IPS-18c (cell line): ENCODE data around the gene SYT7.
A peak's percentile ranks its signal among the peaks of the same experiment; 100 is the strongest.

Experiments used
- H3K4me3 ChIP-seq: 2 replicates; pipeline ENCODE4 v1.7.0; 2013; ENCODE audit warnings: low read depth, mild to moderate bottlenecking, low read length, moderate library complexity; ENCODE audit not compliant: insufficient read depth
- H3K9me3 ChIP-seq: one replicate; pipeline ENCODE4 v1.6.1; 2013; ENCODE audit warnings: mild to moderate bottlenecking, low read length, moderate library complexity; ENCODE audit not compliant: control insufficient read depth, insufficient read depth

Gene SYT7

DNA sequence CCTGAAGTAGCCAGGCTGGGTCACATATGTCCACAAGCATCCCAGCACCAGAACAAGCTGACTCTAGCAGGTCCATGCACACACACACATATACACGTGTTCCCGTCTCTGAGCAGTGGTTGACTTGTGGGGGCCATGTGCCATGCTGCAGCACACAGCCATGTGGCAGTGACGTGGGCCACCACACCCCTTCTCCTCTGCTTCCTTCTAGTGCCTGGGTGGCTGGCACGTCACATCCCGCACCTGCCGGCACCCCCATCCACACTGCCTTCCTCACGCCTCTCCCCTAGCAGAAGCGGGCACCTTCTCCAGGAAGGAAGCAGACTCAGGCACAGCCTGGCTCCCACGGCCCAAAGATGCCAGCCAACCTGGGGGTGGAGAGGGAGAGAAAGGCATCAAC, 9.5 kb downstream of the SYT7 start:
- H3K9me3 ChIP-seq, result no peaks in the 10 kb centered on the region

DNA sequence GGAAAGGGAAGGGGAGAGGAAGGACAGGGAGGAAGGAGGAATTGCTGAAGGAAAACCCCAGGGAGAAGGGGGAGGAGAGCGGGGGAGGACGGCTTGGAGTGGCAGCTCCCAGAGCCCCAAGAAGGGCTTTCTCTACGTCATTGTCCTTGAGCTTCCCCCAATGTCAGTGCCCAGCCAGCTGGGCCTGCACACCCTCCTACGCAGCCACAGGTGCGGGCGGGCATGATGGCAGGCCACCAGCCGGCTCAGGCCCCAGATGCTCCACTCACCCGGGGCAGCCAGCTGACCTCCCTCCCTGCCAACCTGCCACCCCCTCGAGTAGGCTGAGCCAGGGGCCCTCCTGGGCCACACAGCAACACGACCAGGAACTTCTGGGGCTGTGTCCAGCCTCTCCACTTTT, 11.2 kb downstream of the SYT7 start:
- no peak overlapping the region; the same call in 1 of the 2 replicates for H3K4me3 ChIP-seq
- no peaks in the 10 kb centered on the region for H3K9me3 ChIP-seq

More for the DNA sequence above, 9.5 kb downstream of the SYT7 start:
- H3K4me3 ChIP-seq, result no peak overlapping the region

DNA sequence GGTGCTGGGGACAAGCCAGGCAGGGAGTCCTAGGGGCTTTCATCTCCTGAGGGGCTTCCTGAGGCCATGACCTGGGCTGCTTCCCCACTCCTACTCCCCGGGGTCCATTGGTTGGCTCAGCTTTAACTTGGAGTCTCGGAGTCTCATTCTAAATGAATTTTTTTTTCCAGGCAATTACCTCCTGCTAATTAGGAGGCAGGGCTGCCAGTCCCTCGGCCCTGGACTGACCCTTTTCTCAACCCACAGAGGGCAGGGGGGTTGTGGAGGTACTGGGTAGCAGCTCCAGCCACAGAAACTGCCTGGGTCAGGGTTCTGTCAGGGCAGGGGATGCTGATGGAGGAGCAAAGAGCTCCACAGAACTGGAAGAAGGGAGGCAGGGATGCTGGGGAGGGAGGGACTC, 11.9 kb downstream of the SYT7 start:
- no peaks in the 10 kb centered on the region for H3K9me3 ChIP-seq
- H3K4me3 ChIP-seq, result no peak overlapping the region

DNA sequence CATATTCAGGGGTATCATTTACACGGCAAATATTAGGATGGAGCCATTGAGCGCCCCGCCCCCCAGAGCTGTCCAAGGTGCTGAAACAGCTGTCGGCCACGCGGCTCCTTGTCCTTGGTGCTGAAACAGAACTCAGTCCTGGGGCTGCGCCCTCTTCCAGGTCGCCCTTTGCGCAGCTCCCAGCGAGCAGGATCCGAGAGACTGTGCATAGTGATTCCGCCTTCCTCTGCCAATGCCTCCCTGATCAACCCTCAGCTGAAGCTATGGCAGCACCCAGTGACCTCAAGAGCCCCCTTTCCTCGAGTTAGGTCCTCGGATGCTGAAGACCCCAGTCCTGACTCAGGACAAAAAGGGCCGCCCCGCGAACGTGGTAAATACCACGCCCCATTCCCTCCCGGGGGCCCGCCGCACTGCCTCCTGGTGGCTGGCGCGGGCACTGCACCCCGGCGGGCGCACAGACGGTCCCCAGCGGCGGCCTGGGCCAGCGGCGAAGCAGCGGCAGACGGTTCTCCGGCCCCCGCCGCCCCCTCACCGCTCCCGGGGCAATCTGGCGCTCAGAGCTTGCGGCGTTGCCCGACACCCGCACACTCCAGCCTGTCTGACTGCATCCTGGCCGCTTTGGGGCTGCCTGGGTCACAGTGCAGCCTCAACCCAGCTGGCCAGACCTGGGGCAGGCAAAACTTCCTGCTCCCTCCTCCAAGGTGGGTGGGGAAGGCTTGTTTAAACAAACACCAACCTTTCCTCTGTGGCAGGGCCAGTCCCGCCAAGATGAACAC, 13.4 kb downstream of the SYT7 start:
- Histone ChIP-seq H3K9me3 (no peaks in the 10 kb centered on the region), H3K4me3 (peak overlapping the region; percentile 35; the same call in 1 of the 2 replicates)

DNA sequence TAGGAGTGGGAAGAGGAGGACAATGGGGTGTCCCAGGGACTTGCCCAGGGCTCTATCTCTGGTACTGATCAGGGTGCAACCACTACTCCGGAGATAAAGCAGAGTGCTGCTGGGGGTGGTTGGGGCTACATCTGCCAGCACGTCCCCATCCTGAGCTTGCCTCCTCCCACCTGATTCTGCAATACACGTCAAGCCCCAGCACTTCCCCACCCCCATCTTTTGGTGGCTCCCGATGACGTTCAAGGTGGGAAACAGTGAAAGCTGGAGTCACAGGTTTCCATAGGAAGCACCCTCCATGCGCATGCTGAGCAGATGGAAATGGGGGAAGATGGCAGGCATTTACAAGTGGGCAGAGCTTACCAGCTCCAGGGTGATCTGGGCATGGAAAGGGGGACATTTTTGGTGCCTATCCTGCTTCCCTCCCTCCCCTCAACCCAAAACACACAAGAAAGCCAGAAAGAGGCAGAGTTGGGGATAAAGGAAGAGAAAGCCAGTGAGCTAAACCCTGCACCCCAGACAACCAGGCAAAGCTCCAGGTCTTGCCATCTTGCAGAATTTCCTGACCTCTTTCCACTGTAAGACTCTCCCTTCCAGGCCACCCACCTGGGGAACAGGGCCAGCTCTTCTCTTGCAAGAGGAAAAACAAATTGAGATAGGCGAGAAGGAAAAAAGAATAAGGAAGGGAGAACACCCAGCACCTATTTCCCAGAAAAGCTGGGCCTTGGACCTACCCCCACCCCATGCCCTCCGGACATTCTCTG, 15.8 kb downstream of the SYT7 start:
- Histone ChIP-seq H3K4me3 (no peak overlapping the region), H3K9me3 (no peaks in the 10 kb centered on the region)

DNA sequence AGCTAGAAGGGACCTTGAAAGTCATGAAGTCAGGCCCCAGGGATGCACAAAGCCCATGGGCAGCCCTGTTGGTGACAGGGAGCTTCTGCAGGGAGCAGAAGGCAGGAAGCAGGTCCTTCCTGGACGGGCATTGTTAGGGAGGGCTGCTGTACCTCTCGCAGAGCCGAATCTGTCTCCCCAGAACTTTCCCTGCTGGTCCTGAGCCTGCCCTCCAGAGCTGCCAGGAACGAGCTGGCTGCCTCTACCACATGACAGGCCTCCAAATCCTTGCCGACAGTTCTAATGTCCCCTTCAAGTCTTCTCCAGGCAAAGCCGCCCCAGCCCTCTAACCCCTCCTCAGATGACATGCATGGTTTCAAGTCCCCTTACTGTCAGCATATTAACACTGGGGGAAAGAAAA, 20.1 kb downstream of the SYT7 start:
- Histone ChIP-seq H3K9me3 (no peaks in the 10 kb centered on the region), H3K4me3 (no peak overlapping the region)

DNA sequence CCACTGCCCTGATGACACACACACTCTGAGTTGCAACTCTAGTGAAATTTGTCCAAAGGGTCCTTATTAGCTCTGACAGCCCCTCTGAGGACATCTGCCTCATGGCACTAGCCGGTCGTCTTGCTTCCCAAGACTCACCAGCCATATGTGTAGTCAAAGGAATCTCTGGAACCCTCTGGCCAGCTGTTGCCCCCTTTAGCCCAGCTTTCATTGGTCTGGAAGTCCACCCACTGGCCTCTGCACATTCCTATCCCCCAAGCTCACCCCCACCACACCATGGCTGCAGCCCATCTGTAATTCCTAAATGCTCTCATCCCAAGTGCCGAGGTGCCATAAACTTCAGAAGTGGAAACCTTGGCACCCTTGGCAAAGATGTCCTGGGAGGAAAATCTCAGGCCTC, 24.3 kb downstream of the SYT7 start:
- Histone ChIP-seq H3K4me3 (no peak overlapping the region), H3K9me3 (peaks cover 3% of the 10 kb centered on the region)

DNA sequence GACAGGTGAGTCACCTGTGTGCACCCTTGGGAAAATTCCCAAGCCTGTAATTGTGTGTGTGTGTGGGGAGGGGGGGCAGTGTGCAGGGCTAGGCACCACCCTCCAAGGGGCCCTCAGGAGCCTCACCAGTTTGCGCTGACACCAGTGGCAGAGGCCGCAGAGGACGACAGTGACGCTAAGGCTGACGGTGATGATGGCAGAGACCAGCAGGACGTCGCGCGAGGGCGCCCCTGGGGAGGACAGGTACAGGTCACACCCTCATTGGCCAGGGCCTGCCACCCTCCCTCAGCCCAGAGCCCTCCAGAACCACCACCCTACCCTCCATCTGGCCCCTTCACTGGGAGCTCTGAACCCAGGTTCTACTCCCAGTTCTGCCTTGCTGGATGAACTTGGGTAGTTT, 24.9 kb downstream of the SYT7 start:
- H3K4me3 ChIP-seq, result peak overlapping the region; percentile 38; the same call in 1 of the 2 replicates

DNA sequence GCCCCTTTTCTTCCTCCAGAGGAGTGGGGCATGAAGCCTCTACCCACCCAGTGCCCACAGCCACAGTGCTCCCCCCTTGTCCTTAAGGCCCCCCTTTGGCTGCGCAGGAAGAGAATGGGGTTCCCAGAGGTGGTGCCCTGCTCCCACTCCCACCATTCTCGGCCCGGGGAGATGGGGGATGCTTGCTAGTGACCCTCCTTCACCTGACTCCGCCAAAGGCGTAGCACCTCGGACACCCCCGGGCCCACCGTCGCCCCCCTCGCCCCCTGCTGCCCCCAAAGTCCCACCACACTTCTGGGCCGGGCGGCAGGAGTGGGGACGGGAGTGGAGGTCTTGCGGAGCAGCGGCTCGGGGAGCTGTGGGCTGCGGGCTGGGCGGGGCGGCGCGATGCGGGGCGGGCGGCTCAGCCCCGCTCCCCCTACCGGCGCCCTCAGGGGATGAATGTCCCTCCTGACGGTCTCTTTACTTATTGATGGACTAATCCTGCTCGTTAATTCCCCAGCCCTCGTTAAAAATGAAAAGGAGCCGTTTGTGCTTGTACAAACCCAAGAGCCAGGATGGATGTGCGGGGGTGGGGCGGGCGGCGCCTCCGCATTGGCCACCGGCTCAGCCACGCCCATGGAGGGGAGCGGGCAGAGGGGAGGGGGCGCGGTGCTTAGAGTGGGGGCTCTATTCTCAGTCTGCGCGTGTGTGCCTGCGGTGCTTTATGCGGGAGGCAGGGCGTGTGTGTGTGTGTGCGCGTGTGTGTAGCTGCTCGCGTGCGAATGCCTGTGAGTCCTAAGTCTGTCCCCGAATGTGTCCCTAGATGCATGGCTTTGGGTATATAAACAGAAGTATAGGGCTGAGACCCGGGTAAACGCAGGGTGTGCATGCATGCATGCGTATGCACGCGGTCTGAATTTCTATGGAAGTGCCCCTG, 25.6 kb downstream of the SYT7 start:
- H3K4me3 ChIP-seq, result peak overlapping the region; percentile 38
- H3K9me3 ChIP-seq, result peaks cover 3% of the 10 kb centered on the region

More for the DNA sequence above, 24.9 kb downstream of the SYT7 start:
- peaks cover 3% of the 10 kb centered on the region for H3K9me3 ChIP-seq

DNA sequence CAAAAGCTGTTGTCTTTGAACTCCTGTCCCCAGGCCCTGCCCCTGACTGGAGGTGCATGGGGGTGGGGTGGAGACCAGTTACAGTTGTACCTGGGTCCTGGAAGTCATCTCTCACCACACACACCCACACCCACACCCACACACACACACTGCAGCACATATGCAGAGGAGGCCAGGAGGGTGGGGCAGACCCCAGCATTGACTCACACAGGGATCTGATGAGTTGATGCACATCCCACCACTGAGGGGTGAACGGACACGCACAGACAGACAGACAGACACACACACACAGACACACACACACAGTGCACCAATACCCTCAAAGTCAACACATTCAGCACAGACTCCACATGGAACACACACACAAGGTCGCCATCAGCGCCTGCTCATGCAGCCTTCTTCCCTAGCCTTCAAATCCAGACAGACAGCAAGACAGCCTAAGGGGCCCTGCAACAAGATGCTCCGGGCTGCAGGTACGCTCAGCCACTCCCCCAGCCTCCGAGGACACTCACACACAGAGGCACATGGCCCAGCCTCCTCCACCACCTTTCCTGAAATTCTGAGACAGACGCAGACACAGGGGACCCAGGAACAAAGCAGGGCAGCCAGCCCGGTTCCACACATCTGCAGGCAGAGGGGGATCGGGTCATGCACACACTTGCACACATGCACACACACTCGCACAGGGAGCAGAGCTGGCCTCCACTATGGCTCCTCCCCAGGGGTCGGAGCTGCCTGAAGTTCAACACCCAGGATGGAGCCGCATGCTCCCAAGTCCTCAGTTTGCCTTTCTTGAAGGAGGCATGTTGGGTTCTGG, 26.5 kb downstream of the SYT7 start:
- H3K9me3 ChIP-seq, result peaks cover 3% of the 10 kb centered on the region
- H3K4me3 ChIP-seq, result no peak overlapping the region; the same call in 1 of the 2 replicates

DNA sequence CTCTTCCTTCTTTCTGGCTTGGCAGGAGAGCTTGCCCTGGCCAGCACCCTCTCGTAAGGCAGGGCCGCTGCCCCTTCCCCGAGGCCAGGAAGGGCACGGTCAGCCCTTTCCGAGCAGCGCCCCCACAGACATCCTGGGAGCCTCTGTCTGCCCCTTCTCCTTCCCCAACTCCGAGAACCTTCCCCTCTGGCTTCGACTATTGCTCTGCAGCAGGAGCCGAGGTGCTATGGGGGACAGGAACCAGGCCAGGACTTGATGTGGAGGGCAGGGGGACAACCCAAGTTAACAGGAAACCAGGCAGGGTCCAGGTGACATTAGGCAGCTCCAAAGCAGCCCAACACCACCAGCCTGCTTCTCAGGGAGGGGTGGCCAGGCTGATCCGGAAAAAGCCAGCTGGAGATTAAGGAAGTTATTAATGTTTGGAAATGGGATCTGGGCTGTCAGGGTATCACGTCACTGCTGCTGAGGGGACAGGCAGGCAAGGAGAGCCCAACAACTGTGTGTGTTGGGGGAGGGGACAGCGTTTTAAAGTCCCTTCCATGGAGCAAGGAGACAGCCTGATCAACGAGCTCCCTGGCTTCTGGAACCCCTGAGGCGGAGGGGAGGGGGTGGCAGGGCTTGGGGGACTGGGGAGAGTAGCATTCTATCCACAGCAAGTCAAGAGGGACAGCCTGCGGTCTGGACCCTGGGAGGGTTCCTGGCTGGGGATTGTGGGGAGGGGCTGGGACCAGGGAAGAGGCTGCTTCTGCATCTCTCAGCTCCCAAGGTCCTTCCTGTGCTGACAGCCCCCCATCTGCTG, 27.3 kb downstream of the SYT7 start:
- Histone ChIP-seq H3K4me3 (no peak overlapping the region), H3K9me3 (peaks cover 3% of the 10 kb centered on the region)

DNA sequence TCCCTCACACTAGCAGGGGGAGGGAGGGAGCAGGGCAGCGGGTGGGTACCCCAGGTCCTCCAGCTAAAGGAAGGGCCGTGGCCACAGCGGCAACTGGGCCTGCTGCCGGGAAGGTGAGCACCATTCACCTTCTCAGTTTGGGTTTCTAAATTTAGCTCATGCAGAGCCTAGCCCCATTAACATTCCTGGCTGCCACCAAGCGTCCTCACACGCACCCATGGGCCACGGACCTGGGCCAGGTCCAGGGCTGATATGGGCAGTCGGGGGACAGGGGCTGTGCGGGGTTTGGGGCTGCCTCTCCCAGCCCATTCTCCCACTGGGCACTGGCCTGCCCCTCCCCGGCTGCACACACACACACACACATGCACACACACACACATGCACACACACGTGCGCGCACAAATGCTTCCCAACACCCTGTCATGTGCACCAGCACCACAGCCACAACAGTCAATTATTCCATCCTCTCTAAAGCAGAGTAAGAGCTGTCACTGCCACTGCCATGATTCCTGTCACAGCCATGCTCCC, 28.7 kb downstream of the SYT7 start:
- Histone ChIP-seq H3K9me3 (peaks cover 3% of the 10 kb centered on the region), H3K4me3 (no peak overlapping the region)

DNA sequence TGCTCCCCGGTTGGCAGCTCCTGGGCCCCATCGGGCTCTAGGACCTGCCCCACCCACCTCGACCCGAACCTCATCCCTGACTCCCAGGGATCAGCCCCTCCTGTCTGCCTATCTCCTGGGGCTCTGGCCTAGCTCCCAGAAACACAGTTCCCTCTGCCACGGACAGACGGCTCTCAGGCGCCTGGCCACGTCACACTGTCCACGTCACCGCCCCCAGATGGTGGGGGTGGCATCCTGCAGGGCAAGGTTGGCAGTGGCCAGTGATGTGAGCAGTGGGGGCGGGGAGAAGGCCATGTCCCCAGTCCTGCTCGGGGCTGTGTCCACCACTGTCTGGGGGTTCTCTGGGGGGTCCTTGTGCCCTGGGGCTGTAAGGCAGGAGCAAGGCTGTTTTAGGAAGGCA, 29.2 kb downstream of the SYT7 start:
- peaks cover 3% of the 10 kb centered on the region for H3K9me3 ChIP-seq
- H3K4me3 ChIP-seq, result no peak overlapping the region

DNA sequence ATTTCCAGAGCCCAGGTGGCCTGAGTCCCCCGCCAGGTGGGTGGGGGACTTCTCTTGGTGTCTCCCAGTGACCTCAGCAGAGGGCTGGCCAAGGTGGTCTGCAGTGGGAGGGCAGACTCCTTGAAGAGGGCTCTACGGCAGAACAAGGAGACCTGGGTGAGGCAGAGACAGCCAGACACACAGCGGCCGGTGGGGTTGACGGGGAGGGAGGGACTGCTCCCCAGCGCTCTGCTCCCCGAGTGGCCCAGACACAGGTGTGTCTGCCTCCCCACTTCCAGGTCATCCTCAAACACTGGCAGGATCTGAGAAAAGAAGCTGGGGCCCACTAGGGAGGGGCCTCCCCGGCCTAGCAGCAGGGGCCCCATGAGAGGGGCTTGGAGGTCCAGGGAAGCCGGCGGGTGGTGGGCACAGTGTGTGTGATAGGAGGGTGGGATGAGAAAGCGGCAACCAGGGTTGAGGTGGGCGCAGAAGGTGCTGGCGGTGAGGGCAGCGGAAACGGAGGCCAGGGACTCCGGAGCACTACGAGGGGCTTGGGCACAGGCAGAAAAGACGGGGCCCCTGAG, 30.1 kb downstream of the SYT7 start:
- Histone ChIP-seq H3K4me3 (no peak overlapping the region), H3K9me3 (peaks cover 3% of the 10 kb centered on the region)

DNA sequence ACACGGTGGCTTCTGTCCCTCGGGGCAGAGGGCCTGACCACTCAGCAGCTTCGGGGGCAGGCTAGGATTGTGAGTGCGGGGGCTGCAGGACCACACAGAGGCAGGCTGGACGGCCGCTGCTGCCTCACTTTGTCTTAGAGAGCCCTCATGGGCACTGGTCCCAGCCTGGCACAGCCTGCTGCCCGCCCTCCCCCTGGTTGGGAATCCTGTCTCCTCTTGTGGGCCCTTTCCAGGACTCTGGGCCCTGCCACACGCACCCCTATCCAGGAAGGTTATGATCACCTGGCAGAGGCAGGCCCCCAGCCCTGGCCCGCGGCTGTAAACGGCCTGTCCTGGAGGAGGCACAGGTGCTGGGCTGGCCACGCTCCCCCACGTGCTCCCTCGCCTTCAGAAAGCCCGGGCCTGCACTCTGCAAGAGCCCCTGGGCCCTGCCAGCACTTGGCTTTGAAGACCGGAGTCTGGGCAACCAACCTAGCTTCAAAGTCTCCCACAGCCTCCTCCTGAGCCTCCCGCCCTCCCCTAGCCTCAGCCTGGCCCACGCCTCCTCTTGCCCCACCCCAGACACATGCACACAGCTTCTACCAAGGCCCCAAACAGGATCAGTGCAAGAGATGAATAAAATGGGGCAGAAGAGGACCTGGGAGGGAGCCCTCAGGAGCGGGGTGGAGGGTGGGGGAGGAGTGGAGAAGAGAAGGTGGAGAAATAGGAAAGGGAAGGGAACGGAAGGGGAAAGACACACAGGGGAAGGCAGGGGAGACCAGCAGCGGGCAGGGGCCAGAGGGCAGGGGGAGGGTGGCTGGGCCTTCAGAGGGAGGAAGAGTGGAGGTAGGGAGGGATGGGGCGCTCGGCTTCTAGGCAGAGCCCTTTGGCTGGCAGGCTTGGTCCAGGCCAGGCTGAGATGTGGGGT, 31.0 kb downstream of the SYT7 start:
- Histone ChIP-seq H3K4me3 (no peak overlapping the region), H3K9me3 (peaks cover 3% of the 10 kb centered on the region)
